ENCODE data around the gene RABGGTA.

The RABGGTA gene

DNA sequence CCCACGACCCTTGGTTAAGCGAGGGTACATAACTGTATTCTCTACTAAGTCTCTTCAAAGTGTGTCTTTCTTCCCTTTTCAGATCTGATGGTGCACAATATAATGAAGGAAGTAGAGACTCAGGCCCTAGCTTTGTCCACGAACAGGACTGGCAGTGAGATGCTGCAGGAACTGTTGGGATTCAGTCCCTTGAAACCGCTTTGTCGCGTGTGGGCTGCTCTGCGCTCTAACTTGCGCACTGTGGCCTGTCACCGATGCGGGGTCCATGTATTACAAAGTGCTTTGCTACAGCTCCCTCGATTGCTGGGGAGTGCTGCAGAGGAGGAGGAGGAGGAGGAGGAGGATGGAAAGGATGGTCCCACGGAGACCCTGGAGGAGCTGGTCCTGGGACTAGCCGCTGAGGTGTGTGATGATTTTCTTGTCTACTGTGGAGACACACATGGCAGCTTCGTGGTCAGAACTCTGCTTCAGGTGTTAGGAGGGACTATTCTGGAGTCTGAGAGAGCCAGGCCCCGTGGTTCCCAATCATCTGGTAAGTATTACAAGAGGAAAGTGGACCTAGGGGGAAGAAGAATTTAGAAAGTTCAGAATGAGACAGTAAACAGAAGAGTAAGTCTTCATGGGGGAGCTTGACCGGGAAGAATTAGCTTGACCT, 29.1 kb upstream of the RABGGTA start:
- no peak for DNase-seq

DNA sequence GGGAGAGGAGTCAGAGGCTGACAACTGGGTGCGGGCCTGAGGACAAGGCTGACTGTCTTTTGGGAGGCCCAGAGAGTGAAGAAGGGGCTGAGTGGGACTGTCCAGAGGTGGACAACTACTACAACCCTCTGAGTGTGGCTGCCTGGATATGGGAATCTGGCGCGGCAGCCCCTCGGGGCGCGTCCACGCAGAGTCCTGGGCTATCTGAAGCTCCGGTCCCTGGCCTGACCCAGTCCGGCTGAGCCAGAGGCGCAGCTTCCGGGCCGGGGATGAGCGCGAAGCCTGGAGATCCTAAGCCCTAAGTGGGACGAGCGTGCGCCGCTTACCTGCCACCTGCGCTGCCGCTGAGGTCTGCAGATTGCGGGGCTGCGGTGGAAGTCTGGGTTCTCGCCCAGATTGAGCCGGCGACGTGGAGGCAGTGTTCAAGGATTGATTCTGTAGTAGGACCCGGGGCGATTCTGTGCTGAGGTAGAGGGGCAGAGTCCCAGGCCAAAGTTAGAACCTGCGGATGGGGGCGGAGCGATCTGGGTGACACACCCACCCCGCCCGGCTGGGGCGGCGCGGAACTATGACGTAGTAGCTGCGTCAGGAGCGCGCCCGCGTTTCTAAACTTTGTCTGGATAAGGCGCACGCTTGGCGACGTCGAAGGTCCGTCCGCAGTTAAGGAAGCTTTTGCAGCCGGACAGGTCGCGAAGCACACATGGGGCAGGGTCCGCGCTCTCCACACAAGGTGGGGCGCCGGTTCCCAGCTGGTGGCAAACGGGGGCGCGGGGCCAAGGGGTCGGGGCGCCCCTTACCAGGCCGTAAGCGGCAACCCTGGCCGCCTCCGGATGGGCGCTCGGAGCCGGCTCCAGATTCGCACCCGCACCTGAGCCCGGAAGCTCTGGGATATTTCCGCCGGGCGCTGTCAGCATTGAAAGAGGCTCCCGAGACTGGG, 28.1 kb upstream of the RABGGTA start, which contains the start of the genes DHRS1 and NOP9:
DHRS1 (minus strand) TSS at position 526 of the 937 bp plus-strand sequence. CDS start 674 bp downstream, outside the sequence.
NOP9 (plus strand) TSS at position 596 of the 937 bp plus-strand sequence; CDS start at position 701, 105 bp downstream.
- DNase-seq, result peak; percentile 75

DNA sequence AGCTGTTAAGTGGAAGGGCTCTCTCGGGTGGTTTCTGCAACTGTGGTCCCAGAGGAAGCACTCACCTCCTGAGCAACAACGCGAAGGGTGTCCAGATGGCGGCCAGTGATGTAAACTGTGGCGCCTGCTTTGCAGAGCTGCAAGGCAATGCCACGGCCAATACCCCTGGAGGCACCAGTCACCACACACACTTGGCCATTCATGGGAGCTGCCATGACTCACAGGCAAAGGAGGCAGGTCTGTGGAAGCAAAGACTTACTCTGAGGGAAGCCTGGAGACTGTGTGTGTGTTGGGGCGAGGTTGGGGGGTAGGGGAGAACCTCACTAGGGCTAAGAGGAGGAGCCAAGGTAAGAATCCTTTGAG, 27.5 kb upstream of the RABGGTA start:
- no peak for DNase-seq

DNA sequence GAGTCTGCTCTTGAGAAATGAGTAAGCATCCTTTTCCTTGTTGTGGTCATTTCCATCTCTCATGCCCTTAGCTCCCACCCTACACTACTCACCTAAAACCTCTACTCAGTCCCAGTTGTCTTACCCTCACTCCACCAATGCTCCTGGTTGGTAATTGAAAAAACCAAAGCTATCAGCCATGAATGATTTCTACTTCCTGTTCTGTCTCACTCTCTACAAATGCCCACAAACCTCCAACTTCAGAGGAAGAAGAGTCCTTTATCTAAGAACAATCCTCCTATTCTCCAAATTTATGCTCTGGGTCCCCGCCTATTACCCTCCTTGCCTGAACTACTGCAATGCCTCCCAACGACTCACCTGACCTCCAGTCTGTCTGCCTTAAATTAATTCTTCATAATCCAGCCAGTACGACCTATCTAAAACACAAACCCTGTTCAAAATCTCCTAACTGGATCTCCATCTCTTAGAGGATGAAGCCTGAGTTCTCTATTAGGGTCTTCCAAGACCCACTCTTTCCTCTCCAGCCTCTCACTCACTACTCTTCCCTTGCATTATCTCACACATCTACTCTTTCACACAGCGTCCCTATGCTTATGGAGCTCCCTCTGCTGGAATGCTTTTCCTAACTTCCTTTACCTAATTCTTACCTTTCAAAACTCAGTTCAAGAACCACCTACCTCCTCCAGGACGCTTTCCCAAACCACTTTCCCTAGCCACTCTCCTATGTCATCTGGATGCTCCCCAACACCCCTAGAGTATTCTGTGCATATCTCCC, 26.0 kb upstream of the RABGGTA start:
- DNase-seq, result no peak

DNA sequence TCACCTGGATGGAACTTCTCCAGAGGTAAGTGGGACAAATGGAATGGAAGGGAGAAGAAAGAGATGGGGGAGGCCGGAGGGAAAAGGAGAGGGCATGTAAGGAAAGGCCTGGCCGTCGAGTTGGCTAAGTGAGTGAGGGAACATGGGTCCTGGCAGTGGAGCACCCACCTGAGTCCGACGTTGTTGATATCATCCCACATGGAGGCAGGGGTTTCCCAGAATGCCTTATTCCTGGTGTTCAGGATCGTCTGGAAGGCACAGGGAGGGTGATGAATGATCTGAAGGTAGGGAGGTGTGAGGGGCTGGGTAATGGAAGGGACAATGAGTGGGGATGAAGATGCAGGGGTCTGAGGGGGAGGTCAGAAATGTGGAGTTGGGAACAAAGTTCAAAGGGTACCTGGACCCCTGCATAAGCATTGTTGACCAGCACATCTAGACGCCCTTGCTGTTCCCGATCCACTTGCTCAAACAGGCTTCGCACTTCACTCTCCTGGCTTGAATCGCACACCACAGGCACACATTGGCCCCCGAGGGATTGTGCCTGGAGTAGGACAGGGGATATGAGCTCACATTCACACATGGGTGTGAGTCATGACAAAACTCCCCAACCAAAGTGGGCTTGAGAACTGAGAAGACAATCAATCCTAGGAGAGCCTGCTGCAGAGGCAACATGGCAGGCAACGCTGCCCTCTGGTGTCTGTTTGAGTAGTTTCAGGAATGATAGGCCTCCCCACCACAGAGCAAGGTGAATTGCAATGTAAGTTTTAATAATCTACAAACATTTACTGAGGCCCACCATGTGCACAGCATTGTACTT, 25.2 kb upstream of the RABGGTA start:
- peak; percentile 56 for DNase-seq

DNA sequence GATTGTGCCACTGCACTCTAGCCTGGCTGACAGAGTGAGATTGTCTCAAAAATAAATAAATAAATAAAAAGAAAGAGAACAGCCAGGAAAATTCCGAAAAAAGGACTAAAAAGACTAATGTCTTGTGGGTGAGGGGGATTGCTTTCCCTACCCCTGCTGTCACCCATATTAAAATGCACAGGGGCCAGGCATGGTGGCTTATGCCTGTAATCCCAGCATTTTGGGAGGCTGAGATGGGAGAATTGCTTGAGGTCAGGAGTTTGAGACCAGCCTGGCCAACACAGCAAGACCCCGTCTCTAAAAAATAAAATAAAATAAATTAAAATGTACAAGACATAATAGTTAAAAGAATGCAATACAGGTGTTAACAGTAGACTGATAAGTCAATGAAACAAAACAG, 22.1 kb upstream of the RABGGTA start:
- no peak for DNase-seq

DNA sequence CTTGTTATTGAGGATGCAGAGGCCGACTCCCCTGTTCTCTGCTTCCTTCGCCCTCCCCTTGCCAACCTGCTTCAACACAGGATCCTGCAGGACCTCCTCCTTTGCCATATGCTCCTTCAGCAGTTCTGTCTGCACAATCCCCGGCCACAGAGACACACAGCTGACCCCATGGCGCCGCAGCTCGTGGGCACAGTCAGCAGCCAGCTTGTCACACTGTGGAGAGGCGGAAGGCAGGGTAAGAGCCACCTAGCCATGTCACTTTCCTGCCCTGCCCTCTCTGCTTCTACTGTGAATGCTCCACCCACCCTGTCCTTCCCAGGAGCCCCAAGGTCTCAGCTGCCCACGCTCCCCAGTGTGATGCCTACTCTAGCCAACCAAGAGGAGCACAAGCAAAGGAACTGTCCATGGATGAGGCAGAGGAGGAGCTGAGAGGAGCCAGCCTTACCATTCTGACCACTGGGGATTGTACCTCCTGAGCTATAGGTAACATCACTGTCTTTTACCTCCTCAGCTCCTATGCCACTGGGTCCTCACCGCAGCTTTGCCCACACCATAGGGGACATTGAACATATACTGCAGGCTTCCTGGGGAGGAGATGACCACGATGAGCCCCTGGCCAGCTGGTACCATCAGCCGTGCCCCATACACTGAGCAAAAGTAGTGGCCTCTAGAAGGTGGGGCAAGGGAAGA, 20.9 kb upstream of the RABGGTA start:
- DNase-seq, result no peak

DNA sequence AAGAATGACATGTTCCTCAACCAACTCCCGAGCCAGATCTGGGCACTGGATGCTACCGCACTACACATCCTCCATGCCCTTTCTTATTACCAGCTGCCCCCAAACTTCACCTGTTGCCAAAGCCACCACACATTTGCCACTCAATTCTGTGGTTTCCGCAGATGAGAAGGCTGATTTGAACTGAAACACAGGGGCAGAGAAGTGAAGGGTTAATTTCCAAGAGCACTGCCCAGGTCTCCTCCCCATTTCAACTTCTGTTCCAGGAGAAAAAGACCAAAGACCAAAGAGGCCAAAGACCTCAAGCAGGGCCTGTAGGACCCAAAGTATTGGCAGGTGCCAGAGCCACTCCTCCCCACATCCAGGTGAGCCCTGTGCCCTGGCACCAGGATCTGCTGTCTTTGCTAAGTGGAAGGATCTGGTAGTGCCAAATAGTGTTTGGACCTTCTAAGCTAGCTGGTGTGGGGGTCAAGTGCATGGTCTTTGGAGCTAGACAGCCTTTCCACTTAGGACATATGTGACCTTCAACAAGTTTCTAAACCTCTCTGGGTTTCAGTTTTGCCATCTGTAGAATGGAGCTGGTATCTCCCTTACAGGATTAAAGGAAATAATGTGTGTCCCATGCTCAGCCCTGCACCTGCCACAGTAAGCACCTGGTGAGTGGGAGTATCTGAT, 20.2 kb upstream of the RABGGTA start:
- DNase-seq, result no peak

DNA sequence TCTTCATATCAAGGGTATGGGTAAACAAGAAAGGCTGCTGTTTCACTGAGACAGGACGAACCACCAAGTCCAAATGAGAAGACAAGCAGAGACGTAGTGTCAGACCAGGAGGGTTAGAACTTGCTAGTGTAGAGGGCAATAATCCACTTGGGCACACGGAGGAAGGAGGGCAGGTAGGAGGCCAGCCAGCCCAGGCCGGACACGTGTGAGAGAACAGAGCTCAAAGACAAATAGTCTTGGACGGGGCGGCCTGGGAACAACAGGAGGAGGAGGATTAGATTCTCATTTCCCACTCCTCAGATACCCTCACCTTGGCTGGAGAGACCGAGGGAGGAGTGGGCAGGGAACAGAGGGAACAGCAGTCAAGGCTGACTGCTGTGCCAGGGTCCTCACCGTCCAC, 19.3 kb upstream of the RABGGTA start:
- no peak for DNase-seq

DNA sequence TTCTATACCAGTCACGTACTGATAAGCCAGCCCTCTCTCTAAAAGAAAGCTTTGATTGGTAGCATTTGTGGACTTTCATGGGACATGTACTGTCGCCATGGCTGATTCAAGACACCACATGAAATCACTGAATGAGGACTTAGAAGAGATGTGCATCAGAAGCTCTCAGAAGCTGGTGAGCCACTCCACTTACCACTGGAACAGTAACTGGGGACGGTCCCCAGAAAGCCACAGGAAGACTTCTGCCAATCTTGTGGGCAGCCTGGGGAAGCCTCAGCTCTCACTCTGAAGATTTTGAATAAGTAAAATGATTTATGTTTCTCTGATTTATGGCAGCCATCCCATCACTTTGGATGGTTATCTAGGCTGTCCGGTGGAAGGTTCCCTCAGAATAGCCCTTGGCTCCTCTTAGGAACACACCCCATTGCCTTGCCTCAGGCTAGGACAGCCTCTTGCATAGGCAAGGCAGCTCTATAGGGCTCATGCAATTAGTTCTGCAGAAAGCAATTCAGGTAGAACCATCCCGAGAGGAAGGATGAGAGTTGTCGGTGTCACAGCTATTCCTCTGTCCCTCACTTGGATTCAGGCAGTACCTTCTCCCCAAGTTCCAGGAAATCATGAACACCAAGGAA, 18.4 kb upstream of the RABGGTA start:
- no peak for DNase-seq

DNA sequence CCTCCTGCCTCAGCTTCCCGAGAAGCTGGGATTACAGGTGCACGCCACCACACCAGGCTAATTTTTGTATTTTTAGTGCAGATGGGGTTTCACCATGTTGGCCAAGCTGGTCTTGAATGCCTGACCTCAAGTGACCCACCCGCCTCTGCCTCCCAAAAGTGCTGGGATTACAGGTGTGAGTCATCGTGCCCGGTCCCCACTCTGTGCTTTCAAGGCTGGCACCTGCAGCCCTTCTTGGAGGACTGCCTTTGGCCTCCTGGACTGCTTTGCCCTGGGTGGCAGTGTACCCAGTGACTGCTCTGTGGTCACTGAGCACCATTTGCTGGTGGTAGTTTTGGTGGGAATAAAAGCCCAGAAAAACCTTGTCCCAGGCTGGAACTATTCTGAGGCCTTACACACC, 15.6 kb upstream of the RABGGTA start:
- no peak for DNase-seq

DNA sequence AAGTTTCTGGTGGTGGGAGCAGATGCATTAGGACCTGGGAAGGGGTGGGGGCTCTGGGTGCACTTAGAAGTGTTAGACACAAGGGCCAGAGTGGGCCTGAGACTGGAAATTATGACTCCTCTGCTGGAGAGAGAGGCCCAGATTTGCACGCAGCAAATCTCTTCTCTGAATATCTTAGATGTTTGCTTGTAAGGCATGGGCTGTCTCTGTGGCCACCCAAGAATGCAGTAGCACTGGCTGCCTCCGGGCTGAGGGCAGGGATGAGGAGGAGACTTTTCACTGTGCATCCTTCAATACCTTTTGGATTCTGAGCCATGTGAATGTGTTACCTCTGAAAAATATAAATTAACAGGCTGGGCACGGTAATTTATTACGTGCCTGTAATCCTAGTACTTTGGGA, 14.0 kb upstream of the RABGGTA start:
- no peak for DNase-seq

DNA sequence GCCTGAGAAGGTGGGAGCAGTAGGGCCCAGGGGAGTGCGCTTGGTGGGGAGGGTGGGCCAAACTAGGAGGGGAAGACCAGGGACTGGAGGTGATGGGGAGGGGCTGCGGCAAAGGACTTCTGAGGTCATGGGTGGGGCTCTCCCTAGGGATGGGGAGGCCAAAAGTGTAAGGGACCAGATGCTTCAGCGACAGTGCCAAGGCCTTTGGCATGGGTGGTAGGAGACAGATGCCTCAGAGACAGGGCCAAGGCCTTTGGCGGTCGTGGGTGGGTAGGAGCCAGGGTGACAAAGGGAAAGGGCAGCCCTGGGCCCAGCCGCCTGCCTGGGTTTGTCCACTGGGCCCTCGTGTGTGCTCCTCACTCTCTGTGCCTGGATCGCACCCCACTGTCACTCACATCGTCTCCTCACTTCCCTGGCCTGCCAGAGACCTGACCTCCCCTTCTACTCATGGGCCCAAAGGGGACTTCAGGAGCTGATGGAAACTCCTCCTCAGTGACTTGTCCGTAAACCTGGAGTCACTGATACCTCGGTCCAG, 13.2 kb upstream of the RABGGTA start:
- DNase-seq, result no peak

DNA sequence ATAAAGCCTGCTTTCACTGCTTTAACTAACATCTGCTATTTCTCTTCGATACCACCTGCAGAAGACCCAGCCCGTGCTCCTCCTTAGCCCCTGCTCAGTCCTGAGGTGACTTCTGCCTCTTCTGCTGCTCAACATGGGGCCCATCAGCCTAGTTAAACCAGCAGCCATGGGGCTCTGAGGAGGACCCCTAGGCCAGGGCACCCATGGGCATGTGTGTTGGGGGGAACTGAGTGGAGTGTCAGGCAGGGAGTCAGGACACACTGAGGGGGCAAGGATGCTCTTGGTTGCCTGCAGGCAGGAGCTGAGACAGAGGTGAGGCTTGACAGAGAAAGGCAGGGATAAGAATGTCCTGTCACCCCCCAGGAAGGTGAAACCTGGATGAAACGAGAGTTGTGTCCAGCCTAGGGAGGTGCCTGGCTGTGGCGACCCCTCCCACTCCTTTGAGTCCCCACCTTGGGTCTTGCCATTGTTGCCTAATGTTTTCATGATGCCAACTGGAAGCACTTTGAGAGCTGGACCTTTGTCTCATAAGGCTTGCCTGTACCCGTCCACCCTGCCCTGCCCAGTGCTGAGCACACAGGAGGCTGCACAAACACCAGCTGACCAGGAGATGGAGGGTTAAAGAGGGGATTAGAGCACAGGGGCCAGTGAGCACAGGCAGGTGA, 12.5 kb upstream of the RABGGTA start:
- no peak for DNase-seq

DNA sequence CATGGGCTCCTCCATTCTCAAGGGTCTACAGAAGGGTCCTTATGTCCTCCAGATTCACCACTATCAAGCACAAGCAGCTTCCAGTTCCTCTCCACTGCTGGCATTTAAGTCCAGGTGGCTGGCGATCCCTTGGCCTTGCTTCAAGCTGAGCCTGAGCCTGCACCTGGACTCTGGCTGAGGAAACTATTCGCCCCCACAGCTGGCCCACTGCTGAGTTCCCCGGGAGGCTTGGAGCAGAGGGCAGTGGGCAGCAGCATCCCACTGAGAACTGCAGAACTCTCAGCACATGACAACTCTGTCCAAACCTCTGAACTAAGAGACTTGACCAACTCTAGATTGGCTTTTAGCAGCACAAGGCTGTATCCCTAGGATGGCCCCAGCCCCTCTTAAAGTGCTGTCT, 11.3 kb upstream of the RABGGTA start:
- no peak for DNase-seq

DNA sequence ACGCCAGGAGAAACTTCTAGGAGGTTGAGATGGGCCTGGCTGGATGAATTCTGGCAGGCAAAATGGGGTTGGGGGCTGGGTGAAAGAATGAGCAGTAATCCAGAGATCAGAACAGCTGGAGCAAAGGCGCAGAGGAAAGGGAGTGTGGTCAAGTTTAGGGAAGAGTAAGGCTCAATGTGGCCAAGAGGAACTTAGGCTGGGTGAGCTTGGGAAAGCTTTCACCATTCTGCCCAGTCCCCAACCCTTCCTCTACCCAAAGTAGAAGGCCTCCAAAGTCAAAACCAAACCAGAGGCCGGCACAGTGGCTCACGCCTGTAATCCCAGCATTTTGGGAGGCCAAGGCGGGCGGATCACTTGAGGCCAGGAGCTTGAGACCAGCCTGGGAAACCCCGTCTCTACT, 10.2 kb upstream of the RABGGTA start:
- DNase-seq, result no peak

DNA sequence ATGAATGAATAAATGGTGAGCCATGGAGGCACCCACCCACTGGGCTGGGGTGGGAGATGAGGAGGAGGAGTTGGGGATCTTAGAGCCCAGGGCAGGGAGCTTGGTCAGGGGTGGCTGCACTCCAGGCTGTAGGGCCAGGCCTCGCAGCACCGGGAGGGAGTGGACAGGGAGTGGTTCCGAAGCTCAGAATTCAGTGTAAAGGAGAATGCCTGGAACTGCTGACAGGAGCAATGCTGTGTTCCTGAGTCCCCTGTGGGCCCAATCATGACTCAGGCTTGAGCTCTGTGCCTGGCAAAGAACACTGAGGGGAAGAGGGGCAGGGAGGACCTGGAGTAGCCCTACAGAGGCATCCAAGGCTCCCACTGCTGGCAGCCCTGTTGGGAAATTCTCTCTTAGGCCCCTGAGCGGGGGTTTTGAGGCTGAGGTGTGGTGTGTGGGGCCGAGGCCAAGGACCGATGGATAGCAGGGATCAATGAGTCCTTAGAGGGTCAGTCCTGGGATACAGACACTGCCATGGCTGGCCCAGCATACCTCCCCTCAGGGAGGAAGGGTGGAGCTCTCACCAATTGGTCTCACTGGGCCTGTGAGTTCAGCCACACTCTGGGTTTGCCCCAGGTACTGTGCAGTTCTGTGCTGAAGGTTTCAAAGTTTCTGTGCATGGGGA, 9.5 kb upstream of the RABGGTA start:
- no peak for DNase-seq

DNA sequence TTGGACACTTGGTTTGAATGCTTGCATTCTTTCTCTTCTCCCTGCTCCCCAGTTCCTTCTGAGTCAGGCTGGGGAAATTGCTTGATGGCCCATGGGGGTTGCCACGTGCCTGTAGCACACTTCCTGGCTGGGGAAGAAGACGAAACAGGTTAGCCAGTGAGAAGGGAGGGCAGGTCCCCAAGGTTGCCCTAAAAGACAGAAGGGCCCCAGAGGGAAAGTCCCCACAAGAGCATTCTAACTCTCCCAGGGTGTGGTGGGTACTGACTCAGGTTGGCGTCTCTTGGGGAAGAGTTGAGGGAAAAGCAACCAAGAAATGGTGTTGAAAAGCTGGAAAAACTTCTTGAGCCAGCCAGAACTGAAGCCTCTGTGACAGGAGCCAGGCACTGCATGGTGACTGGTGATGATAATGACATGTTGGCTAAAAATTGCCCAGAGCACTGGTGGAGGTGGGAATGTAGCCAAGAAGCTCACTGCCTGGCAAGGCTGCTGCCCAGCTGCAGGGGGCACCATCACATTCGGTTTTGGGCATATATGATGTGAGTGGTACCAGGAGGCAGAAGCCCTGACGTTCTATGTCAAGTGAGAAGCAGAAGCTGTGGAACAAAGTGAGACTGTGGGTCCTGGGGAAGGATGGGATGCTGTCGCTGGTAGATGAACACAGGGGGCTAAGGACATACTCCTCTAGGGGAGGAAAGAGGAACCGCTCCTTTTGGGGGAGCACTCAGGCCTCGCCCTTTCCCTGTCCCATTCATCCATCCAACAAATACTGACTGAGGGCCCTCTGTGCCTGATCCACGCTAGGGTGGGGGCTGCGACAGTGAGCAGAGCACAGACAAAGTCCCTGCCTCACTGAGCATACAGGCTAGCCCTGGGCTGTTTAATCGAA, 8.1 kb upstream of the RABGGTA start:
- DNase-seq, result no peak

Data from 8988T (cell line).